ENCODE data around the gene SSMEM1. TPM values are rescaled to one million over a fixed set of nuclear protein-coding genes. Genes with fewer than 3 reads are reported as not detected.
A peak's percentile ranks its signal among the peaks of the same experiment; 100 is the strongest.

The SSMEM1 gene
- total and polyA plus RNA-seq, 9 of the 15 experiments (the other 6 are each of a cell fraction or from before 2014, with no cell fraction given), result 0.10 to 0.28 (median 0.18) TPM; not detected in 4

- TF ChIP-seq IRF2 (CRISPR knock-in tag; IDR thresholded peaks at IDR 0.05), result no peak
- 0 out of 4 replicates have a peak, but pooled peaks of 1 of the 2 experiments have one; percentile 27 for TF ChIP-seq MAZ (CRISPR knock-in tag; conservative IDR thresholded peaks at IDR 0.05 in 1 of 2, IDR thresholded peaks at IDR 0.05 in 1 of 2)
- no peak for TF ChIP-seq TSC22D4 (tag; IDR thresholded peaks at IDR 0.05)
- TF ChIP-seq ZKSCAN3 (CRISPR knock-in tag; IDR thresholded peaks at IDR 0.05), result no peak
- TF ChIP-seq MNT (conservative IDR thresholded peaks at IDR 0.05), result 0 out of 4 replicates have a peak, but pooled peaks of 1 of the 2 experiments have one; percentile 7
- no peak for TF ChIP-seq BRD4 (IDR thresholded peaks at IDR 0.05)
- no peak for FAIRE-seq
Measured at GRCh38 chr7:130210181-130210935, 2.7 kb downstream of the SSMEM1 start.

More at GRCh38 chr7:130210181-130210935, 2.7 kb downstream of the SSMEM1 start:
- intact Hi-C loops (cut with micrococcal nuclease), result no loop called here
- DNase-seq (ENCODE audit: extremely low read depth in 1 of 4, low spot score in 3 of 4) (no peak), ATAC-seq (no peak)
- H3K4me2 ChIP-seq (ENCODE audit: insufficient read depth, low read length), result no peak overlapping the region
- H3K9me1 ChIP-seq (ENCODE audit: control insufficient read depth, insufficient read depth, low read length), result no peaks in the 10 kb centered on the region
- ChIA-PET CTCF (ENCODE audit: low intra/inter-chr PET ratio) (no interaction called here), POLR2A (interaction anchor here (1.0 to 1.3 kb wide), 4 partner anchors 18 to 512 kb away, joined by 3 to 7 read pairs (median 3); no protein-coding TSS in a partner anchor)
- H3K79me2 ChIP-seq (ENCODE audit: control insufficient read depth, insufficient read depth, low read length), result no peaks in the 10 kb centered on the region
- no peak overlapping the region for H3K4me3 ChIP-seq
- WGBS (ENCODE audit: insufficient coverage, low coverage, missing lambda C conversion rate), result 48% methylated on average over 5 of the region's 5 CpGs
- no peaks in the 10 kb centered on the region; the same call in 1 of the 2 replicates for H3K9me3 ChIP-seq (replicated peaks; ENCODE audit: control insufficient read depth, insufficient read depth, low read depth, low read length)
- no peak overlapping the region for H3K27ac ChIP-seq (ENCODE audit: extremely low read depth, low read depth, low read length)
- H4K20me1 ChIP-seq (replicated peaks; ENCODE audit: control insufficient read depth, insufficient read depth, low read length), result no peaks in the 10 kb centered on the region
- BruUV-seq (replicated peaks), result no TSS peak
- H3K4me1 ChIP-seq (replicated peaks in 1 of 2; ENCODE audit: control insufficient read depth in 2 of 2, insufficient read depth in 2 of 2, low read length in 2 of 2), result peaks cover 18 to 30% of the 10 kb centered on the region in 2 experiments; a peak in 4 of 5 replicates
- no peaks in the 10 kb centered on the region for H3K27me3 ChIP-seq (ENCODE audit: control insufficient read depth in 2 of 2, insufficient read depth in 2 of 2, low read length in 2 of 2)
- peak overlapping the region; percentile 75 for H2AFZ ChIP-seq (ENCODE audit: low read depth, low read length)
- H3K9ac ChIP-seq (ENCODE audit: insufficient read depth in 1 of 2, low read depth in 2 of 2, low read length in 2 of 2), result no peak overlapping the region
- no peaks in the 10 kb centered on the region for H3K36me3 ChIP-seq (ENCODE audit: control insufficient read depth, insufficient read depth, low read length)
- in situ Hi-C loops (cut with MboI), result no loop called here
